ENCODE measurements around the gene AP5S1. TPM values are rescaled to one million over a fixed set of nuclear protein-coding genes. Genes with fewer than 3 reads are reported as not detected.

Gene AP5S1
- total and polyA plus RNA-seq, 2 of the 4 experiments (the other 2 are of a cell fraction): 10.1 to 11.7 TPM

DNA sequence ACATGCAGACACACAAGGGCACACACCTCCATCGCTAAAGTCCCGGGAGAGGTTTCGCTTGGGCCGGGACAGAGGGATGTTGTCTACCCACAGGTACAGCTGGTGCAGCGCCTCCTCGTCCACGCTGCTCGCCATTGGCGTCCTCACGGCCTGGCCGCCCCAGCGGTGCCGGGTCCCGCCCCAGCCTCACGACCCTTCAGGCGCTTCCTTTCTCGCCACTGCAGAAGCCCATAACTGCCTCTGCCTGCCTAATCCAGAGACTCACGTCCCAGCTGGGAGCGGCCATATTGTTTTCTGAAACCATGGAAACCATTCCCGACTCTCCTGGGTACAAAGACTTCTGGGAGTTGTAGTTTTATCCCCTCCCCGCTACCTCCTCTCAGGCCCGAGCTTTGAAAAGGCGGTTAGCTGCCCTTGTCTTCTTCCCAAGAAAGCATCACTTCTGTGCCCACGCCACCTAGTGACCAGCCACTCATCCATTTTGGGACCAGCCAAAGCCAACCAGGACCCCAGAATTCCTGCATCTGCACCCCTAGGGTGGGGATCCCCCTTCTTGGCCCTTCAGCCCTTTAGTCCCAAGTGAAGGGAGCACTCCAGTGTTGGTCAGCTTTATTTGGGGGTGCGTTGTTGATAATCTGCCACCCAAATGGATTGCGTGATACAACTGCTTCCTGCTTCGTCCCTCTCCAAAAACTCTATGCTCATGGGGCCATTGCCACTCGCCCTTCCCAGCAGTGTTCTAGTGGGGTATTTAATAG lies 39.0 kb upstream of the AP5S1 start, which contains the start of gene SPEF1:
TSS of gene SPEF1 (minus strand) at position 296 of the 758 bp plus-strand sequence. CDS start at position 135, 161 bp downstream.
- peak within 1 kb of the TSS; percentile 53 for H2AFZ ChIP-seq (replicated peaks; ENCODE audit: low read length, poor library complexity)
- no peak within 1 kb of the TSS for H3K18ac ChIP-seq (ENCODE audit: low read depth, low read length)
- peak within 1 kb of the TSS; percentile 1 for H2AK9ac ChIP-seq (replicated peaks; ENCODE audit: low read depth, low read length, poor library complexity)
- 9% methylated on average over 7 of the region's 28 CpGs; no CpG with 5 or more reads in 1 of the 2 experiments for WGBS, 2 experiments (ENCODE audit: extremely low coverage in 2 of 2, insufficient read length in 1 of 2)
- peaks cover 18% of the 10 kb centered on the region for H3K4me1 ChIP-seq (ENCODE audit: control insufficient read depth, insufficient read depth, low read length)
- ChIA-PET POLR2A (ENCODE audit: unreplicated experiment) (no interaction called here), CTCF (interaction anchor here (0.7 to 1.2 kb wide), 6 partner anchors 11 to 94 kb away, joined by 3 to 5 read pairs (median 4); partner anchors contain the start of gene ADISSP)
- no peak within 1 kb of the TSS for H3K14ac ChIP-seq (replicated peaks; ENCODE audit: low read depth, low read length)
- H2BK20ac ChIP-seq (ENCODE audit: low read depth, low read length): no peak within 1 kb of the TSS
- H3K4me2 ChIP-seq (ENCODE audit: low read depth, low read length): peak within 1 kb of the TSS; percentile 80
- H4K5ac ChIP-seq (ENCODE audit: low read depth, low read length): no peak within 1 kb of the TSS
- H2BK15ac ChIP-seq (ENCODE audit: low read depth, low read length): no peak within 1 kb of the TSS
- no peak within 1 kb of the TSS for H3K27ac ChIP-seq (ENCODE audit: insufficient read depth, low read length)
- DNase-seq (peak; percentile 92), ATAC-seq (ENCODE audit: low read depth) (peak; percentile 75)
- no peaks in the 10 kb centered on the region for H3K9me3 ChIP-seq (ENCODE audit: control insufficient read depth, insufficient read depth, low read length)
- H3K36me3 ChIP-seq (ENCODE audit: control insufficient read depth, insufficient read depth, low read length): peaks cover 11% of the 10 kb centered on the region
- H4K91ac ChIP-seq (ENCODE audit: insufficient read depth, low read depth, low read length): no peak within 1 kb of the TSS
- no peak within 1 kb of the TSS for H3K23ac ChIP-seq (ENCODE audit: low read depth, low read length)
- H4K8ac ChIP-seq (ENCODE audit: low read depth in 2 of 2, low read length in 2 of 2): no peak within 1 kb of the TSS
- peaks cover 9% of the 10 kb centered on the region; the same call in 1 of the 2 replicates for H3K27me3 ChIP-seq (ENCODE audit: control insufficient read depth, insufficient read depth, low read length)
- intact Hi-C loops (cut with micrococcal nuclease) (loop anchor here (1.0 kb wide), 2 partner anchors 65 to 105 kb away; no protein-coding TSS in a partner anchor), dilution Hi-C loops (cut with HindIII; ENCODE audit: low sequenced_read_pairs, unreplicated experiment) (no loop called here), in situ Hi-C loops (cut with MboI; ENCODE audit: low sequenced_read_pairs) (loop anchor here (10.0 kb wide), 1 partner anchor 303 kb away; no protein-coding TSS in a partner anchor)
- no TSS peak for BruUV-seq (replicated peaks)
- H3K4ac ChIP-seq (ENCODE audit: low read depth, low read length): no peak within 1 kb of the TSS
- H3K56ac ChIP-seq (ENCODE audit: extremely low read depth, insufficient read depth, low read length): no peak within 1 kb of the TSS
- H4K20me1 ChIP-seq (ENCODE audit: insufficient read depth, low read length): peaks cover 50% of the 10 kb centered on the region
- no peak within 1 kb of the TSS for H3K9ac ChIP-seq (ENCODE audit: low read depth, low read length)
- H3K4me3 ChIP-seq (ENCODE audit: insufficient read depth, low read depth, low read length): peak within 1 kb of the TSS; percentile 25
- peaks cover 20% of the 10 kb centered on the region for H3K9me1 ChIP-seq (ENCODE audit: insufficient read depth, low read length)
- 0 out of 2 replicates have a peak within 1 kb of the TSS, but pooled peaks have one; percentile 7 for H2AK5ac ChIP-seq (ENCODE audit: low read depth, low read length)
- H3K79me1 ChIP-seq (ENCODE audit: low read depth in 1 of 2, low read length in 2 of 2): peaks cover 7 to 40% of the 10 kb centered on the region in 2 experiments; a peak in 3 of 4 replicates
- no peak within 1 kb of the TSS for H2BK5ac ChIP-seq (ENCODE audit: low read depth, low read length, poor library complexity, severe bottlenecking)
- H2BK120ac ChIP-seq (ENCODE audit: low read depth, low read length): no peak within 1 kb of the TSS
- TF ChIP-seq MAFK (IDR thresholded peaks at IDR 0.05; ENCODE audit: low read depth, low read length): no peak
- TF ChIP-seq RAD21 (IDR thresholded peaks at IDR 0.05; ENCODE audit: low read length): peak; percentile 58
- TF ChIP-seq, protein P1, sequence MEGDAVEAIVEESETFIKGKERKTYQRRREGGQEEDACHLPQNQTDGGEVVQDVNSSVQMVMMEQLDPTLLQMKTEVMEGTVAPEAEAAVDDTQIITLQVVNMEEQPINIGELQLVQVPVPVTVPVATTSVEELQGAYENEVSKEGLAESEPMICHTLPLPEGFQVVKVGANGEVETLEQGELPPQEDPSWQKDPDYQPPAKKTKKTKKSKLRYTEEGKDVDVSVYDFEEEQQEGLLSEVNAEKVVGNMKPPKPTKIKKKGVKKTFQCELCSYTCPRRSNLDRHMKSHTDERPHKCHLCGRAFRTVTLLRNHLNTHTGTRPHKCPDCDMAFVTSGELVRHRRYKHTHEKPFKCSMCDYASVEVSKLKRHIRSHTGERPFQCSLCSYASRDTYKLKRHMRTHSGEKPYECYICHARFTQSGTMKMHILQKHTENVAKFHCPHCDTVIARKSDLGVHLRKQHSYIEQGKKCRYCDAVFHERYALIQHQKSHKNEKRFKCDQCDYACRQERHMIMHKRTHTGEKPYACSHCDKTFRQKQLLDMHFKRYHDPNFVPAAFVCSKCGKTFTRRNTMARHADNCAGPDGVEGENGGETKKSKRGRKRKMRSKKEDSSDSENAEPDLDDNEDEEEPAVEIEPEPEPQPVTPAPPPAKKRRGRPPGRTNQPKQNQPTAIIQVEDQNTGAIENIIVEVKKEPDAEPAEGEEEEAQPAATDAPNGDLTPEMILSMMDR (conservative IDR thresholded peaks at IDR 0.05; ENCODE audit: low read depth, low read length): peak; percentile 54
- TF ChIP-seq POLR2A (IDR thresholded peaks at IDR 0.05; ENCODE audit: low read depth, low read length): 0 out of 2 replicates have a peak, but pooled peaks have one; percentile 14
- TF ChIP-seq BHLHE40 (IDR thresholded peaks at IDR 0.05; ENCODE audit: low read depth, low read length): no peak
- TF ChIP-seq RFX5 (IDR thresholded peaks at IDR 0.05; ENCODE audit: low read depth, low read length): no peak
- no peak for TF ChIP-seq RCOR1 (IDR thresholded peaks at IDR 0.05; ENCODE audit: insufficient replicate concordance, low read length)
- TF ChIP-seq CEBPB (IDR thresholded peaks at IDR 0.05; ENCODE audit: low read depth, low read length): no peak
- no peak for TF ChIP-seq CHD1 (IDR thresholded peaks at IDR 0.05; ENCODE audit: low read depth, low read length)
- TF ChIP-seq MXI1 (IDR thresholded peaks at IDR 0.05; ENCODE audit: borderline replicate concordance, low read depth, low read length): peak; percentile 73
- peak; percentile 56; the same call in 1 of the 2 replicates for TF ChIP-seq SMC3 (IDR thresholded peaks at IDR 0.05; ENCODE audit: low read depth, low read length)
- TF ChIP-seq FOS (IDR thresholded peaks at IDR 0.05; ENCODE audit: low read depth, low read length): no peak
- TF ChIP-seq, protein P2, sequence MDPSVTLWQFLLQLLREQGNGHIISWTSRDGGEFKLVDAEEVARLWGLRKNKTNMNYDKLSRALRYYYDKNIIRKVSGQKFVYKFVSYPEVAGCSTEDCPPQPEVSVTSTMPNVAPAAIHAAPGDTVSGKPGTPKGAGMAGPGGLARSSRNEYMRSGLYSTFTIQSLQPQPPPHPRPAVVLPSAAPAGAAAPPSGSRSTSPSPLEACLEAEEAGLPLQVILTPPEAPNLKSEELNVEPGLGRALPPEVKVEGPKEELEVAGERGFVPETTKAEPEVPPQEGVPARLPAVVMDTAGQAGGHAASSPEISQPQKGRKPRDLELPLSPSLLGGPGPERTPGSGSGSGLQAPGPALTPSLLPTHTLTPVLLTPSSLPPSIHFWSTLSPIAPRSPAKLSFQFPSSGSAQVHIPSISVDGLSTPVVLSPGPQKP (IDR thresholded peaks at IDR 0.05; ENCODE audit: borderline replicate concordance, low read depth, low read length): no peak
- TF ChIP-seq, protein P3, sequence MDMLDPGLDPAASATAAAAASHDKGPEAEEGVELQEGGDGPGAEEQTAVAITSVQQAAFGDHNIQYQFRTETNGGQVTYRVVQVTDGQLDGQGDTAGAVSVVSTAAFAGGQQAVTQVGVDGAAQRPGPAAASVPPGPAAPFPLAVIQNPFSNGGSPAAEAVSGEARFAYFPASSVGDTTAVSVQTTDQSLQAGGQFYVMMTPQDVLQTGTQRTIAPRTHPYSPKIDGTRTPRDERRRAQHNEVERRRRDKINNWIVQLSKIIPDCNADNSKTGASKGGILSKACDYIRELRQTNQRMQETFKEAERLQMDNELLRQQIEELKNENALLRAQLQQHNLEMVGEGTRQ (IDR thresholded peaks at IDR 0.05; ENCODE audit: low read depth, low read length): no peak

Data from IMR-90 (cell line).